NCI-H82 treated with DMSO at 0.1 percent for 48 hours (cell line): ENCODE data around the gene NPDC1.
"Not testable (repeated sequence)": the region's sequence is repeated elsewhere in the genome, so short reads cannot be mapped to it uniquely, and the experiment has no call there.

Experiments
- DNase-seq: peaks from one replicate; lab custom pipeline; 2025; ENCODE audit not compliant: unreplicated experiment; lab: John Stamatoyannopoulos, UW

NPDC1 gene

DNA sequence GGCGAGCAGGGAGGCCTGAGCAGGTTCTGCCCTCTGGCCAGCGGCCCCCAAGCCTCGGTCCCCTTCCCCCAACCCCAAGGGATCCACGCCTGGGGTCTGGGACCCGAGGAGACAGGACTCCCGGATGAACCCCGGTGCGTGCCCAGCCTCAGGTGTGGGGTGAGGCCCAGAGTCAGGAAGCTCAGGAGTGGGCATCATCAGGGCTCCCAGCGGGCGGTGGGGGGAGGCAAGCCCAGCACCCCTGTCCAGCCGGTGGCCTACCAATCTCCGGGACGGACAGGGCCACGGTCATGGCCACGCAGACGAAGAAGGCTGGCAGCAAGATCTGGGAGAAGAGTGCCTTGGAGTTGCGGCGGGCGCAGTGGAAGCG lies 32.4 kb downstream of the NPDC1 start:
- DNase-seq = no peak

DNA sequence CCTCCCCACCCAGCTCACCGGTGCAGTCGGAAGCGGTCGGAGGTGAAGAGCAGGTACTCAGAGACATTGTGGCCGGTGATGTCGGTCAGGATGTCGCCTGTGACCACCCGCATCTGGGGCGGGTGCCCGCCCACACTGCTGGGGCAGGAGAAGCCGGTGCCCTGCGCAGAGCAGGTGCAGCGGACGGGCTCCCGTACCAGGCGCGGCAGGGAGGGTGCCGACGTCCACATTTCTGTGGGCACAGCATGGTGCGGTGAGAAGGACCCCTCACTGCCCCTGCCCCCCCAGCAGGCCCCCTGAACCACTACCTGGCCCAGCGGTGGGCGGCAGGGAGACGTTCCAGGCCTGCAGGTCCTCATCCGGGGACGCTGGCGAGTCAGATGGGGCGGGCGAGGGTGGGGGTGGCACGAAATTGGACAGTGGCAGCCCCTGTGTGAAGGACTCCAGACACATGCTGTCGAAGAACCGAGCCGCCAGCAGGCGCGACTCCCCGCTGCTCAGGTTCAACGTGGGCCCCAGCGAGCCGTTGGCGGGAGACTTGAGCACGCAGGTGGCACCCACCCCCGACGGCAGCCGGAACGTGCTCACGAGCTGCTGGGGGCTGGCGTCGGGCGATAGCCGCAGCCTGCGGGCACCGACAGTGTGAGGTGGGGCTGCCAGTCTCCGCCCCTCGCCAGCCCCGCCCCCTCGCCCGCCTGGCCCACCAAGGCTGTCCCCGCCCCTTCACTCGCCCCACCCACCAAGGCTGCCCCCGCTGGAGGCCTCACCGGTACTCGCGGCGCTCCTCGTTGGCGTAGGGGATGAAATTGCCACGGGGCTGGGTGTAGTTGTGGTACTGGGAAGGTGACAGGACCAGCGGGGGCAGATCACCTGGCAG lies 33.0 kb downstream of the NPDC1 start:
- no peak for DNase-seq

DNA sequence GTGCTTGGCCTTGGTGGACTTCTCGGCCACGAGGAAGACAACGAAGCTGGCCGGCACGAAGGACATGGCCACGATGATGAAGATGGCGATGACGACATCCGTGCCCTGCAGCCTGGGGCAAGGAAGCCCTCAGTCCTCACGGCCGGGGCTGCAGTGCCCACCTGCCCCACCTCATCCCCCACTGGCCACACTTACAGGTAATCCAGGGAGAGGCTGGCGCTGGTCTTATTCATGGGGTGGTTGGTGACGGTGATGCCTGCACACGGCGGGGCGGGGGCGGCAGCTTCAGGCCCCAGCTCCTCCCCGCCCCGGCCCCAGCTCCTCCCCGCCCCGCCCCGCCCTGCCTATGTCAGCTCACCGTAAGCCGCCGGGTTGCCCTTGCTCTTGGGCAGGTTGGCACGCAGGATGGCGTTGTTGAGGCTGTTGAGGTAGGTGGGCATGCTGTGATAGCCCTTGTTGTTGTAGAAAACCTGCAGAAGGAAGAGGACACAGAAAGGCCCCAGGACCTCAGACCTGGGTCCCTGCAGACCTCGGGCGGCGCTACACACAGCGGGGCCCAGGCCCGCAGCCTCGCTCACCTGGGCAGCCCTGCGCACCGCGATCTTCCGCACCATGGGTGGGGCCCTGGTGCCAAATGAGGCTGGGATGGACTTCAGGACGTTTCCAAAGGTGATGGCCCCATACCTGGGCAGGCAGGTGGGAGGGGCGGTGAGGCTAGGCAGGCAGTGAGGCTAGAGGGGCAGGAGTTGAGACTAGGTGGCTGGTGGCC lies 33.9 kb downstream of the NPDC1 start:
- DNase-seq = no peak

DNA sequence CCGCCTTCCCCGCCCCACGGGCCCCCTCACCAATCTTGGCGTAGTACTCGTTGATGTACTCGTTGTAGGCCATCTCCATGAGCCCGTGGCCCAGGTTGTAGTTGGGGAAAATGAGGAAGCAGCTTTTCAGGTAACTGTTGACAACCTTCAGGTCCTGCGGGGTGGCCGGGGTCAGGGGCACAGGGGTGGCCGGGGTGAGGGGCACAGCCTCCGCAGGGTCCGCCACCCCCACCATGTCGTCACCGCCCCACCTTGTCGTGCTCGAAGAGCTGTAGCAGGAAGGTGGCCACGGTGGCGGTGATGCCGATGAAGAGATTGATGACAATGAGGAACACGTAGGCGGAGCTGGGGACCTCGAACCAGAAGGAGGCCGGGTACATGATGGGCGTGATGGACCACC lies 34.8 kb downstream of the NPDC1 start:
- no peak for DNase-seq

GRCh38 chr9:137009938-137010732 lies 35.8 kb downstream of the NPDC1 start:
- DNase-seq = no peak

GRCh38 chr9:137009217-137009616 lies 36.8 kb downstream of the NPDC1 start:
- no peak for DNase-seq

DNA sequence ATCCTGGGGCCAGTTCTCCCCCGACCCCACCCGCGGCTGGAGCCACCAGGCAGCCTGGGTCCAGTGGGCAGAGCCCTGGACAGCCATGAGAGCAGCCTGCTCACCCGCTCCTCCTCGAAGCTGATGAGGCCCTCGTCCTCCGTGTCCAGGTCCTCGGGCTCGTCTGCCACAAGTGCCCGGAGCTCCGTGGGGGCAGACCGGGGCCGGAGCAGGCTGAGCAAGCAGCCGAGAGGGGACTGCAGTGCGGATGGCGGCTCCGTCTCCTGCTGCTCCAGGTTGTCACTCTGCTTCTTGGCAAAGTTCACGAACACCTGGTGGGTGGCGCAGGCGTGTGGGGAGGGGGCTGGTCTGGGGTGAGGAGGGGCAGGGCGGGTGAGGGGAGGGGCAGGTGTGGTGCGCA lies 37.7 kb downstream of the NPDC1 start:
- no peak for DNase-seq

- DNase-seq = no peak
These were observed 38.1 kb downstream of the NPDC1 start for GRCh38 chr9:137007816-137008270.

- no peak for DNase-seq
These were observed 38.7 kb downstream of the NPDC1 start for GRCh38 chr9:137007108-137007815.

- DNase-seq = no peak
These were observed 39.6 kb downstream of the NPDC1 start for GRCh38 chr9:137006116-137007003.

GRCh38 chr9:137004285-137004684 lies 41.7 kb downstream of the NPDC1 start:
- not testable (repeated sequence) for DNase-seq

GRCh38 chr9:137002646-137003041 lies 43.3 kb downstream of the NPDC1 start:
- DNase-seq = no peak

- no peak for DNase-seq
These were observed 43.9 kb downstream of the NPDC1 start for GRCh38 chr9:137001857-137002645.

GRCh38 chr9:137000177-137000930 lies 45.6 kb downstream of the NPDC1 start:
- DNase-seq = no peak

DNA sequence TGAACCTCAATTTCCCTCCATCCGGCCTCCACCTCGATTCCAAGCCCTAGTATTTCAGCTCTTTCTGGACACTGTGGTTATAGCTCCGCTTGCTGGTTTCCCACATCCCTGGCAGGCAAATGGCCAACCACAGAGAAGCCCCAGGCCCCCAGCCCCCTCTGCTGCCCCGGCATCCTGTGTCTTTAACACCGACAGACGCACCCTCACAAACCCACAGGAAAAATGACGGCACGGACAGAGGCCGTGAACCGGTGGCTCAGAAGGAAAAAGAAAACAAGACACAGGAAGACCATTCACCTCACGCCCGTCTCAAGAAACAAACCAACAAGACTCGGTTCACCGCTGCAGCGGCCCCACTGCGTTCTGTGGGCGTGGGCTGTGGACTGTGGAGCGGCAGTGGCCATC lies 48.1 kb downstream of the NPDC1 start:
- no peak for DNase-seq

DNA sequence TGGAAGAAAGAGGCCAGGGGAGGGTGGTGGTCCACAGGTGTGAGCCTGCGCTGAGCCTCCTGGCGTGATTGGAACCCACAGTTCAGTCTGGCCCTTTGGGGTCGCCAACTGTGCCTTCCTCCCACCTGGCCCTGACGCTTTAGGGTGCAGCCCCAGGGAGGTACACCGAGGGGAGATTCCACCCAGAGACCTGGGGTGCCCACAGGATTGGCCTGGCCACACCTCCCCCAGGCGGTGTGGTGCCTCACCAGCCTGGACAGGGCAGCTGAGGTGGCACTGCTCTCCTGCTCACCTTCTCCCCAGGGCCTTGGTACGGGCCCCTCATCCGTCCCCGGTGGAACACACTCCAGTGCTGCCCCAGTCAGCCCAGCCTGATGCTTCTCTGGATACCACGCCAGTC lies 48.6 kb downstream of the NPDC1 start:
- no peak for DNase-seq

- DNase-seq = no peak
These were observed 49.4 kb downstream of the NPDC1 start, which contains the start of gene CLIC3 for GRCh38 chr9:136996361-136997292. Gene CLIC3, minus strand, starts transcription at chr9:136996568. Its CDS starts 25 bp downstream, at chr9:136996543.
